T47D (cell line): ENCODE data around the gene ZNF319.

ENCODE experiments used
- DNase-seq, 2 experiments: peaks; one replicate each; pipeline versions ENCODE4 v3.0.0 to v3.0.0-alpha.2; 2011 to 2012; ENCODE audit warnings: low read depth in 1 of 2, low spot score in 1 of 2
- JUND ChIP-seq: IDR thresholded peaks from 2 replicates; pipeline ENCODE4 v1.6.1; 2012; ENCODE audit warnings: low read depth
- in situ Hi-C: cut with HindIII; loops from 2 replicates; pipeline ENCODE4 v1.10.0; 2016; ENCODE audit warnings: low sequenced_read_pairs, low pct_unique_long_range_greater_than_20kb

ZNF319 gene

DNA sequence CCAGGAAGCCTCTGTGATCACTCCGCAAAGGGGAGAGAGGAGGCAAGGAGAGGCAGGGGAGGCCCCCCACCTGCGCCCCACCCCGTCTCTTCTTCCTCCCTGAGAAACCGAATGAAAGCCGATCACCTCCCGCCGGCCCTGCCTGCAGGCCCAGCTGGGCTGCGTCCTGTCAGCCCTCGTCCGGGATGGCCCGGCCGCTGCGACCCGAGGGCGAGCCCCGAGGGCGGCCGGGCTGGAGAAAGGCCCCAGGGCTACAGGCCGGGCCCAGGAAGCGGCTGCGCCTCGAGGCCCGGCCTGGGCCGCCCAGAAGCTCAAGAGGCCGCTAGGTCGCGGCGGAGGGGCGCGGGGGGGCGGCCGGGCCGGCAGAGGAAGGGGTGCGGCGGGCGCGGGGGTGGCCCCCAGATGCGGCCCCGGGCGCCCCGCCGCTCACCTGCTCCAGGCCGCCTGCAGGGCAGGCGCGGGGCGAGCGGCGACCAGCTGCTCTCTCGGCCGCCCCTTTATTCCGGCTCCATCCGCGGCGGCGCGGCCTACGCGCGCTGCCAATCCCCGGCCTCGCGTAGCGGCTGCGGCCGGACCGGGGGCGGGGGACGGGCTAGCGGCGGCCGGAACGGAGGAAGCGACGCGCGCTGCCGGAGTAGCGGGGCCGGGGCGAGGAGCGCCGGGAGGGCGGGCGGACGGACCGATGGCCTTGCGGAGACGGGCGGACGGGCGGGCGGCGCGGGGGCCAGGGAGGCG lies at the start of gene ZNF319:
TSS of gene ZNF319 (minus strand) at position 702 of the 735 bp plus-strand sequence. CDS start 2,407 bp downstream, outside the sequence.
- in situ Hi-C loops = no loop called here
- no peak for DNase-seq
- no peak for TF ChIP-seq JUND

DNA sequence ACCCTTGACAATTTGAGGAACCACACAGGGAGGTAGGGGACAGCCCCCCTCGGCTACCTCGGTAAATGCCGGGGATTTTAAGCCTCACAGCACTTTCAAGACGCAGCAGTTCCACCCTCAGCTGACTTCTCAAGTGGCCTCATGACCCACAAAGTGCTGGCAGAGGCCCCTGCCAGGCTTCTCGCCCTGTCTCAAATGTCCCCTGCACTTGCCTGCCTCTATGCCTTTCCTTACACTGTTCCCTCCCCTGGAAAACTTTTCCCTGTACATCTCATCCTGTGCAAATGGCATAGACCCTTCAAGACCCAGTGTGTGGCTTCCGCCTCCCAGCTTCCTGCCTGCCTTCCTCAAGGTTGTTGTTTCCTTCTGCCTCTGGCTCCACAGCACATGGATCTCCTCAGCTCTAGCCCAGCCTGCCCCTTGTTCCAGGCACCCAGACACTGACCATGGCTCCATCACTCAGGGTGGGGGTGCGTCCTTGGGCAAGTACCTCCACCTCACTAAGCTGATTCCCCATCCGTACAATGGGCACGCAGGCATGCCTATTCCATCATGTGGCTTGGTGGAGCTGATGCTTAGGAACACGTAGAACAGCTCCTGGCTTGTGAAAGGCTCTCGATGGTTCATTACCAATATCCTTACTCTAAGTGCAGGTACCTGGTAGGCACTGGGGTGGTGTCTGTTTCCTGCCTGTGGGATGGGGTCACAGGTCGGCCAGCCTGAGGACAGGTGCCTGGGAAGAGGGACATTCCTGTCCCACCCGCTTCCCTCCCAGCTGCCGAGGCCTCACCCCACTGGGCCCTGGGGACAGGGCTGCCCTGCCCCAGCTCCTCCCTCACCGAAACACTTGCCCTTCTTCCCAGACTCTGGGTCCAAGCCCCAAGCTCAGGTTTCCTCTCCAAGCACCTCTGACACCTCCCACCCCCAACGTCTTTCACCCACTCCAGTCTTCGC lies 49.0 kb upstream of the ZNF319 start:
- in situ Hi-C loops = no loop called here
- DNase-seq = no peak
- TF ChIP-seq JUND = no peak

DNA sequence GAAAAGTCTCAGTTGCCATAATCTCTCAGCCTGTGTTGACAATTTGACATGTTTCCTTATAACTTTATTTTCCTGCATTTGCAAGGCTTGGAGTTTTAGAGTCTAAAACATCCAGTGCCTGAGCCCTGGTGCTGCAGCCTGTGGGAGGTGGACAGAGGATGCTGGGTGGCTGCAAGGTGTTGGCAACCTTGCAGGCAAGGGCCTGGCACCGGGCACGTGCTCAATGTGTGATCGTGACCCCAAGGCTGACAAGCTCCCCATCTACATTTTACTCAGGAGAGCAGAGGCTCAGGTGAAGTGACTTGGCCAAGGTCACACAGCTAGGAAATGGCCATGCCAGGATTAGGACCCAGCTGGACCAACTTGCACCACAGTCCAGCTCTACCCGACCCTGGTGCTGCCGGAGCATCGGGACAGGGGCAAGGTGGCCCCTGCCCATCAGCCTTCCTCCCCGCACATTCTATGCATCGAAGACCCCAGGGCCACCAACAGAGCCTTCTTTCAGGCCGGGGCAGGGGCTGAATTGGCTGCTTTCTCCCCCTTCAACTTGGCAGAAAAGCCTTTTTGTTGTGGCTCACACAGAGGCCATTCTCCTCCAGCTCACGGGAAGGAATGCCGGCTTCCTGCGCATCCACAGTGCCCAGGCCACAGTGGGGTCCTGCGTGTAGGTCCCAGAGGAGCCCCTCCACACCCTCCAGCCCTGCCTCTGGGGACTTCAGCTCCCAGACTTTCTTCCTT lies 48.2 kb upstream of the ZNF319 start:
- in situ Hi-C loops = no loop called here
- no peak for DNase-seq
- TF ChIP-seq JUND = no peak

DNA sequence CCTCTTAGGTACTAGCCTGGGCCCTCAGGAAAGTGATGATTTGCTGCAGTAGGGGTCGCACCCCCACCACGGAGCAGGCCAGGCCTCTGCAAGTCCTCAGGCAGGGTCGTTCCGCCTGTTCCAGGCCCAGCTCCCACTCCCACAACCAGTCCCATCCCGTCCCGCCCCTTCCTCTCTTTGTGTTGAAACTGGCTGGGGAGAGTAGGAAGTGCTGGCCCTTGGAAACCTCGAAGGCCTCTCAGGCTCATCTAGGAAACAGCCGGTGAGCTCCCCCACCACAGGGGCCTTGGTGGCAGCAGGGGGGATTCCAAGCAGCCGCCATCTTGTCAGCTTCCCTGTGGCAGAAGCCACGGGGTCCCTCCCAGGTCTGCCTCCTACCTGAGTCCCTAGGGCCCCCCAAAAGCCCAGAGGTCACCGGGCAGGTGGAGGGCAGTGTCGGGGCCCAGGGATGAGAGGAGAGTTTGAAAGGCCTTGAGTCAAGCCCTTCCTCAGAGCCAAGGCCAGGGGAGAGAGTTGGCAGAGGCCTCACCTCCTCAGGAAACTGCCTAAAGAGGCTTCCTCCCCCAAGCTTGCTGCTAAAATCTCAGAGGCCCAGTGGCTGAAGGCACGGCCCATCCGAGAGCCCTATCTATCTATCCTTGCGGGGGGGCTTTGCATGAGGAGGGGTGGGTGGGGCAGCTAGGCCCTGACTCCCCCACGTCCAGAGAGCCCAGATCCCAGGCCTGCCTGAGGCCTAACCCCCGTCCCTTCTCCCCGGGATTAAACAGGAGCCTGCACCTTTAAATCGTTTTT lies 47.3 kb upstream of the ZNF319 start:
- TF ChIP-seq JUND = no peak
- in situ Hi-C loops = no loop called here
- no peak for DNase-seq

DNA sequence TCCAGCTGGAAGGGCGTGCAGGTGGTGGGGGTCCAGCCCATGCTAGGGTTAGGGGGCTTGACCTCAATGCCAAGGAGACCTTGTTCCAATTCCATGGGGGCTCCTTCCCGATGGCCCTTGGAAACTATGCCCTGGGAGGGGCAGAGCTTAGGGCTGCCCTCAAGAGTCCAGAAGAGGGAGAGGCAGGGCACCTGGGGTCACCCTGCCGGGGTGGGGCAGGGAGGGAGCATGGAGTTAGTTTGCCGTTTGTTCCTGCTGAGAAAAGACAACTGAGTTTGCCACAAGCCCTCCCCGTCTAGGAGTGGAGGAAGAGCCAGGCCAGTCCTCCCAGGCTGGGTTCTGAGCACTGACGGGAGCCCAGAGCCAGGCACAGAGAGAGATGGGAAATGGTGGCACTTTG lies 46.5 kb upstream of the ZNF319 start:
- no peak for TF ChIP-seq JUND
- in situ Hi-C loops = no loop called here
- DNase-seq = no peak

DNA sequence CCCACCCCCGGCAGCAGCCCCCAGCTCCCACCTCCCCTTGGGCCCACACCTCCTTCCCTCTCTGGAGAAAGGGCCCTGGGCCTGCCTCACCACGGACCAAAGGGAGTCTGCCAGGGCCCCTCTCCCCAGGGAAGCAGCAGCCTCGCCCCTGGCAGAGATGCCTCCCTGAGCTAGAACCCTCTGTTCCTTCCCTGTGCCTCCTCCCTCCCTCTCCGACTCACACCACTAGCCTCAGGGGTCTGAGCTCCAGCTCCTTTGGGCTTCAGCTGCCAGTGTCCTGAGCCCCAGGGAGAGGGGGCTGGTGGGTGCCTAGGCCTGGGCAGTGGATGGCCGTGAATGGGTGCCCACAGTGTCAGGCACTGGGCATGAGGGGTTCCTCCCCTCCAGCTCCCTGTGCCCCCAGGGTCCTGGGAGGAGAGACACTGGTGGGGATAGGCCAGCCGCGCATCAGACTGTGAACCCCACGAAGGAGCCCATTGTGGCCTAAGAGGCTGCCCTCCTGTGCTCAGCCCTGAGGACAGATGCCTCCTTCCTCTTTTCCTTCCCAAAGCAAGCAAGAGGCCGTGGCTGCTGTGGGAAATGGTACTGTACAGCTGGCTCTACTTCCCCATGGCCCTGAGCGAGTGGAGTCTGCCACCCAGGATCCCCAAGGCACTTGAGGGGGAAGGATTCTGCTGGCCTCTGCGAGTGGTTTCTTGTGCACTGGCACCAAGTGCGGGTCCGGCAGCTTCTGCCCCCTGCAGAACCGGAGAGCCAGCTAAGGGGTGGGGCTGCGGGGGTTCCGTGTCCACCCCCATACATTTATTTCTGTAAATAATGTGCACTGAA lies 45.8 kb upstream of the ZNF319 start:
- no peak for TF ChIP-seq JUND
- in situ Hi-C loops = no loop called here
- no peak for DNase-seq

DNA sequence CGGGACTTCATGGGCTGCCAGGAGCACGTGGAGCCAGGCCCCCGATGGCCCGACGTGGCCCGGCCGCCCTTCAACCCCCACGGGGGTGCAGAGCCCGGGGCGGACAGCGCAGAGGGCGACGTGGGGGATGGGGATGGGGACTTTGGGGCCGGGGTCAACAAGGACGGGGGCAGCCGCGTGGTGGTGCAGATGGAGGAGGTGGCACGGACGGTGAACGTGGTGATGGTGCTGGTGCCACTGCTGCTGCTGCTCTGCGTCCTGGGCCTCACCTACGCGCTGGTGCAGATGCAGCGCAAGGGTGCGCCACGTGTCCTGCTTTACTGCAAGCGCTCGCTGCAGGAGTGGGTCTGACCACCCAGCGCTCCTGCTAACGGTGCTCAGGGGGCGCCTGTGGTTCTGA lies 44.6 kb upstream of the ZNF319 start:
- in situ Hi-C loops = no loop called here
- DNase-seq = no peak
- TF ChIP-seq JUND = no peak

DNA sequence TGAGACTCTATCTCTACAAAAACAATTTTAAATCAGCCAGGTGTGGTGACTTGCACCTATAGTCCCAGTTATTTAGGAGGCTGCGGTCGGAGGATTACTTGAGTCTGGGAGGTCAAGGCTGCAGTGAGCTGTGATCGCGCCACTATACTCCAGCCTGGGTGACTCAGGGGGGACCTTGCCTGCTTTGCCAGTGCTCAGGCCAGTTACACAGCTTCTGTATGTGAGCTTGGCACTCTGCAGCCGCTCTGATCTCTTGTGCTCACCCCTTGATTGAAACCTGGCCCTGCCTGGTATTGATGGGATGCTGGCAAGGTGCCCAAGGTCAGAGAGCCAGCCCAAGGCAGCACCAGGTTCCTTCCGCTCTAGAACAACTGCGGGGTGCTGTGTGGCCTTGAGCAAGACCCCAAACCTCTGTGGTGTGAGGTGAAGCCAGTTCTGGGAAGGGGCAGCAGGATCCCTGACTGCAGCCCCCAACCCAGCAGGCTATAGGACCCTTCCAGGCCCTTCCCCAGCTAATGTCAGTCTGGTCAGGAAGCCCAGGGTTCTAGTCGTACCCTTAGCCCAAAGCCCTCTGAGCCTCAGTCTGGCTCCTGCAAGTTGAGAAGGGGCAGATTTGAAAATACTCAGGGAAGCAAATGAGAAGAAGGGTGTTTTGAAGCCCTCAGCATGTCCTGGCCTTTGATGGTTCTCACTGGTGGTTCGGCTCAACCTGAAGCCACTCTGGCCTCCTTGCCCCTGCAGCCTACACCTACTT lies 44.0 kb upstream of the ZNF319 start:
- in situ Hi-C loops = no loop called here
- no peak for TF ChIP-seq JUND
- DNase-seq = no peak

DNA sequence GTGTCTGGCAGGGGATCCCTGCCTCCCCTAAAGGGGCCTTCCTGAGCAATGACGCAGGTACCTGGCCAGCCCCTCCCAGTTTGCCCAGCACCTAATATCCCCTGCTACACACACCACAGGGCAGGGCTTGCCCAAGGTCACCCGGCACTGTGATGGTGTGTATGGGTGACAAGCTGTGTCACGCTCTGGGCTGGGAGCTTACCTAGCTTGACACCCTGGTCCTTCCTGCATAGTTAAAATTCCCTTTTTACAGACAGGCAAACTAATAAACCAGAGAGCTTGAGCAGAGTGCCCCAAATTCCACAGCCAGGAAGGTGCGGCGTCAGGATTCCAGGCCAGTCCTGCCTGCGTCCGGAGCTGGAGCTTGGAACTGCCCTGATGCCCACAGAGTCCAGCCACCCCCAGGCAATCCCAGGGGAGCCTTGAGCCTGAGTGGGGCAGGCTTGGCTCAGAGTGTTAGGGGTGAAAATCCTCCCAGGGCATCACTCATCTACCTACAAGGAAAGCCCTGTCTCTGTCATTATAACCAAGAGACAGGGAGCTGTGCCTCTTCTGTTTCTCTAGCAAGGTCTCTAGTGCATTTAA lies 43.2 kb upstream of the ZNF319 start:
- no peak for TF ChIP-seq JUND
- peak in 1 of 2 experiments; percentile 24 for DNase-seq

DNA sequence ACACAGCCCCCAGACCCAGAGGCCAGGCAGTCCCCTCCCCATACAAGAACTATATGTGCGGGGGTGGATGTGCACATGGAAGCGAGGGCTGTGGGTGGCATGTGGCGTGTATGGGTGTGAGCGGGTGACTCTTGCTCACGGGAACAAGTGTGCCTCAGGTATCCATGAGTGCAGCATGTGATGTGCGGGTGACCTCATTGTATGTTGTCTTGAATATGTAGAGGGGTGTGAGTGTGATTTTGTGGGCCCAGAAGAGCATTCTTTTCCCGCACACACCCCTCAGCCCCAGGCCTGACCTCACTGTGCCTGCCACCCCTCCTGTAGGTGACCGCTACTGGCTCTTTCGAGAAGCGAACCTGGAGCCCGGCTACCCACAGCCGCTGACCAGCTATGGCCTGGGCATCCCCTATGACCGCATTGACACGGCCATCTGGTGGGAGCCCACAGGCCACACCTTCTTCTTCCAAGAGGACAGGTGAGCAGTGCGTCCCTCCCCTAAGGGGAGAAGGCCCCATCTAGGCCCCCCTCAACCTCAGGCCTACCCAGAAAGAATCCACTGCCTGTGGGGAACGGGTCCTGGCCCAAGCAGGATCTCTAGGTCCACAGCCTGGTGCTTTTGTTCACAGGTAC lies 42.5 kb upstream of the ZNF319 start:
- no peak for TF ChIP-seq JUND
- no peak for DNase-seq
- in situ Hi-C loops = no loop called here

More for the DNA sequence above, 43.2 kb upstream of the ZNF319 start:
- in situ Hi-C loops = no loop called here
